Measurements from ENCODE around the gene IFI30. TPM values are rescaled to one million over a fixed set of nuclear protein-coding genes. Genes with fewer than 3 reads are reported as not detected.

The IFI30 gene
- total and polyA plus RNA-seq, 2 donors (not counting 3 experiments of a cell fraction or from before 2014, with no cell fraction given) = 1.1 to 1.6 TPM

- DNase-seq (ENCODE audit: low read depth, low spot score) (no peak), FAIRE-seq (no peak)
- intact Hi-C loops (cut with micrococcal nuclease) = no loop called here
- no peaks in the 10 kb centered on the region for H4K20me1 ChIP-seq (replicated peaks; ENCODE audit: control insufficient read depth, extremely low read depth, insufficient read depth, low read length)
- H3K36me3 ChIP-seq (ENCODE audit: control insufficient read depth in 2 of 2, extremely low read depth in 1 of 2, insufficient read depth in 2 of 2, low read length in 2 of 2) = no peaks in the 10 kb centered on the region
- no TSS peak for BruUV-seq (replicated peaks)
- no peak overlapping the region for H3K4me3 ChIP-seq (replicated peaks in 1 of 3; ENCODE audit: insufficient read depth in 1 of 3, low read depth in 1 of 3, low read length in 3 of 3)
- H3K27ac ChIP-seq (ENCODE audit: insufficient read depth, low read depth, low read length) = no peak overlapping the region
- no peaks in the 10 kb centered on the region for H3K79me2 ChIP-seq (ENCODE audit: control insufficient read depth, insufficient read depth, low read length)
- no peaks in the 10 kb centered on the region for H3K9me1 ChIP-seq (replicated peaks; ENCODE audit: control insufficient read depth, extremely low read depth, insufficient read depth, low read length)
- H3K4me2 ChIP-seq (ENCODE audit: insufficient read depth, low read length) = no peak overlapping the region
- H3K4me1 ChIP-seq (ENCODE audit: control insufficient read depth, extremely low read depth, insufficient read depth, low read length) = peaks cover 9% of the 10 kb centered on the region
- H3K9ac ChIP-seq (replicated peaks; ENCODE audit: extremely low read depth, insufficient read depth, low read length) = no peak overlapping the region
- H3K27me3 ChIP-seq (ENCODE audit: control insufficient read depth in 2 of 2, insufficient read depth in 2 of 2, low read length in 2 of 2) = peaks cover 5 to 9% of the 10 kb centered on the region in 2 experiments
- dilution Hi-C loops (cut with MboI; ENCODE audit: extremely low pct_ligation_motif_present, low sequenced_read_pairs) = no loop called here
- no peak for TF ChIP-seq POLR2A (IDR thresholded peaks at IDR 0.05; ENCODE audit: low read depth, low read length)
- no peaks in the 10 kb centered on the region for H3K9me3 ChIP-seq (replicated peaks; ENCODE audit: control insufficient read depth, insufficient read depth, low read length)
- POLR2A ChIA-PET = no interaction called here
- H2AFZ ChIP-seq (ENCODE audit: low read depth, low read length) = no peak overlapping the region
- CTCF ChIA-PET = no interaction called here
These were observed 53.6 kb downstream of the IFI30 start for GRCh38 chr19:18226956-18227780.

Small RNAs within 50 kb of the gene (small RNA-seq; reads per million reads assigned to genes)
- gene IFI30 (ENCODE audit: insufficient read depth, insufficient read length, low read depth, low replicate concordance) = not detected

Other genes starting within 250 kb of the IFI30 start
- gene CCDC124, start 240.8 kb upstream of the IFI30 start, total RNA-seq = 115 and 123 TPM in 2 replicates
- 101 and 128 TPM in 2 replicates for gene CCDC124, start 240.8 kb upstream of the IFI30 start, polyA plus RNA-seq
- 0.32 and 0.80 TPM in 2 replicates for gene KCNN1, start 206.7 kb upstream of the IFI30 start, total RNA-seq
- 0.18 TPM in 2 replicates for gene KCNN1, start 206.7 kb upstream of the IFI30 start, polyA plus RNA-seq
- 17.2 and 17.4 TPM in 2 replicates for gene ARRDC2, start 165.6 kb upstream of the IFI30 start, total RNA-seq
- gene ARRDC2, start 165.6 kb upstream of the IFI30 start, polyA plus RNA-seq = 10.2 and 12.4 TPM in 2 replicates
- gene IL12RB1, start 86.9 kb upstream of the IFI30 start, total RNA-seq = not detected in 2 replicates
- not detected in 2 replicates for gene IL12RB1, start 86.9 kb upstream of the IFI30 start, polyA plus RNA-seq
- 2.7 and 4.2 TPM in 2 replicates for gene MAST3, start 76.0 kb upstream of the IFI30 start, total RNA-seq
- 1.5 TPM in 2 replicates for gene MAST3, start 76.0 kb upstream of the IFI30 start, polyA plus RNA-seq
- 14.4 and 15.2 TPM in 2 replicates for gene PIK3R2, start 20.6 kb upstream of the IFI30 start, total RNA-seq
- 7.5 and 8.1 TPM in 2 replicates for gene PIK3R2, start 20.6 kb upstream of the IFI30 start, polyA plus RNA-seq
- 13.8 and 16.1 TPM in 2 replicates for gene MPV17L2, start 19.4 kb downstream of the IFI30 start, total RNA-seq
- gene MPV17L2, start 19.4 kb downstream of the IFI30 start, polyA plus RNA-seq = 27.6 and 38.4 TPM in 2 replicates
- gene RAB3A, start 30.2 kb downstream of the IFI30 start, total RNA-seq = 0.88 and 1.9 TPM in 2 replicates
- gene RAB3A, start 30.2 kb downstream of the IFI30 start, polyA plus RNA-seq = 0.86 and 0.90 TPM in 2 replicates
- gene PDE4C, start 52.6 kb downstream of the IFI30 start, total RNA-seq = 0.76 and 0.97 TPM in 2 replicates
- gene PDE4C, start 52.6 kb downstream of the IFI30 start, polyA plus RNA-seq = 0.13 and 0.29 TPM in 2 replicates
- gene IQCN, start 100.6 kb downstream of the IFI30 start, total RNA-seq = 2.2 and 3.0 TPM in 2 replicates
- gene IQCN, start 100.6 kb downstream of the IFI30 start, polyA plus RNA-seq = 1.5 and 2.1 TPM in 2 replicates
- 130 and 137 TPM in 2 replicates for gene JUND, start 107.8 kb downstream of the IFI30 start, total RNA-seq
- gene JUND, start 107.8 kb downstream of the IFI30 start, polyA plus RNA-seq = 91.4 and 134 TPM in 2 replicates
- 103 and 118 TPM in 2 replicates for gene LSM4, start 149.3 kb downstream of the IFI30 start, total RNA-seq
- 105 and 119 TPM in 2 replicates for gene LSM4, start 149.3 kb downstream of the IFI30 start, polyA plus RNA-seq
- 27.2 and 30.5 TPM in 2 replicates for gene PGPEP1, start 166.8 kb downstream of the IFI30 start, total RNA-seq
- 9.9 and 13.2 TPM in 2 replicates for gene PGPEP1, start 166.8 kb downstream of the IFI30 start, polyA plus RNA-seq
- 140 and 165 TPM in 2 replicates for gene GDF15, start 212.3 kb downstream of the IFI30 start, total RNA-seq
- 206 and 343 TPM in 2 replicates for gene GDF15, start 212.3 kb downstream of the IFI30 start, polyA plus RNA-seq
- gene LRRC25, start 223.8 kb downstream of the IFI30 start, total RNA-seq = not detected in 2 replicates
- gene LRRC25, start 223.8 kb downstream of the IFI30 start, polyA plus RNA-seq = not detected in 2 replicates
- gene SSBP4, start 245.6 kb downstream of the IFI30 start, total RNA-seq = 140 and 151 TPM in 2 replicates
- 89.6 and 116 TPM in 2 replicates for gene SSBP4, start 245.6 kb downstream of the IFI30 start, polyA plus RNA-seq

Data from endothelial cell of umbilical vein (primary cell).